Keratinocyte (primary cell): ENCODE results near the gene SDK1. TPM values are rescaled to one million over a fixed set of nuclear protein-coding genes. Genes with fewer than 3 reads are reported as not detected.

ENCODE experiments used
- DNase-seq: peaks from one replicate; pipeline ENCODE4 v3.0.0-alpha.2; 2011; ENCODE audit warnings: low read depth, missing footprints, low spot score
- FAIRE-seq: peaks from 2 replicates; lab custom pipeline; 2011; peaks lifted over from hg19 to GRCh38; lab: Jason Lieb, UNC
- H2AFZ ChIP-seq: 2 replicates; pipeline ENCODE4 v1.6.0; 2012; ENCODE audit warnings: low read length, control low read depth, inconsistent platforms; ENCODE audit not compliant: control insufficient read depth
- H3K27ac ChIP-seq: 2 replicates; pipeline ENCODE4 v1.5.1; 2011; ENCODE audit warnings: low read length; ENCODE audit not compliant: control insufficient read depth, insufficient read depth
- H3K27me3 ChIP-seq: 3 replicates; pipeline ENCODE4 v1.6.0; 2011; ENCODE audit warnings: low read length; ENCODE audit not compliant: control insufficient read depth, insufficient read depth; ENCODE audit errors: extremely low read depth
- H3K36me3 ChIP-seq, 2 experiments: 2 replicates in 1 of 2; 3 replicates in 1 of 2; pipeline ENCODE4 v1.5.1; 2011; ENCODE audit warnings: low read length in 2 of 2, mild to moderate bottlenecking in 1 of 2; ENCODE audit not compliant: control insufficient read depth in 2 of 2, insufficient read depth in 2 of 2; ENCODE audit errors: extremely low read depth in 1 of 2
- H3K4me1 ChIP-seq: 3 replicates; pipeline ENCODE4 v1.5.1; 2011; ENCODE audit warnings: low read length; ENCODE audit not compliant: control insufficient read depth, insufficient read depth; ENCODE audit errors: extremely low read depth
- H3K4me2 ChIP-seq: 3 replicates; pipeline ENCODE4 v1.6.0; 2011; ENCODE audit warnings: low read depth, low read length; ENCODE audit not compliant: control insufficient read depth, insufficient read depth; ENCODE audit errors: extremely low read depth
- H3K4me3 ChIP-seq, 3 experiments: fragments of 200-600 bp in 1 of 3; sonication (generic) in 1 of 3; 2 replicates in 2 of 3; 3 replicates in 1 of 3; pipeline ENCODE4 v1.5.1; 2011 to 2016; ENCODE audit warnings: low read length in 3 of 3, mild to moderate bottlenecking in 3 of 3, control low read depth in 2 of 3, inconsistent platforms in 1 of 3, low read depth in 1 of 3, mixed read lengths in 1 of 3, mixed run types in 1 of 3, moderate library complexity in 1 of 3; ENCODE audit not compliant: control insufficient read depth in 2 of 3, insufficient read depth in 2 of 3; ENCODE audit errors: extremely low read depth in 1 of 3
- H3K79me2 ChIP-seq: 2 replicates; pipeline ENCODE4 v1.6.0; 2012; ENCODE audit warnings: low read length; ENCODE audit not compliant: control insufficient read depth, insufficient read depth
- H3K9ac ChIP-seq: 3 replicates; pipeline ENCODE4 v1.6.0; 2011; ENCODE audit warnings: low read length; ENCODE audit not compliant: control insufficient read depth, insufficient read depth; ENCODE audit errors: extremely low read depth
- H3K9me1 ChIP-seq: 3 replicates; pipeline ENCODE4 v1.6.0; 2011; ENCODE audit warnings: low read length; ENCODE audit not compliant: control insufficient read depth, insufficient read depth; ENCODE audit errors: extremely low read depth
- H3K9me3 ChIP-seq: 2 replicates; pipeline ENCODE4 v1.5.1; 2012; ENCODE audit warnings: low read depth, low read length; ENCODE audit not compliant: control insufficient read depth
- H4K20me1 ChIP-seq: 3 replicates; pipeline ENCODE4 v1.6.0; 2011; ENCODE audit warnings: low read length; ENCODE audit not compliant: control insufficient read depth, insufficient read depth; ENCODE audit errors: extremely low read depth
- EZH2 ChIP-seq: IDR thresholded peaks from one replicate; pipeline ENCODE4 v1.6.1; 2012; ENCODE audit warnings: inconsistent platforms, mild to moderate bottlenecking, low read length, moderate library complexity
- dilution Hi-C: fragments of 300-500 bp; cut with MboI; formaldehyde crosslinking; loops from one replicate; pipeline ENCODE4 v1.7.0; 2020; ENCODE audit warnings: low sequenced_read_pairs; ENCODE audit not compliant: extremely low pct_ligation_motif_present
- polyA plus RNA-seq, 5 experiments: library from polyadenylated mRNA; depleted of rRNA in 3 of 5; stranded (reverse) in 3 of 5; stranded (forward) in 1 of 5; unstranded in 1 of 5; fragments of >200 nt; gene quantifications; 1 replicate in 1 of 5; 2 replicates in 3 of 5; 3 replicates in 1 of 5; pipeline versions ENCODE4 v1.2.1 to v1.2.3, GENCODE V29; 2011 to 2012; ENCODE audit warnings: missing spikeins in 2 of 5, low read depth in 1 of 5, low replicate concordance in 1 of 5
- TF ChIP-seq, protein P1 (sequence below), 3 experiments: IDR thresholded peaks in 1 of 3; conservative IDR thresholded peaks in 1 of 3; optimal IDR thresholded peaks in 1 of 3; 2 replicates in 2 of 3; 3 replicates in 1 of 3; pipeline versions ENCODE3 to v1.5.1; 2011; ENCODE audit warnings: low read length in 3 of 3, mild to moderate bottlenecking in 3 of 3, moderate library complexity in 2 of 3, control low read depth in 1 of 3, inconsistent platforms in 1 of 3; ENCODE audit not compliant: insufficient read depth in 2 of 3; ENCODE audit errors: extremely low read depth in 1 of 3

The SDK1 gene
- polyA plus RNA-seq, 1 donor (not counting 4 experiments of a cell fraction or from before 2014, with no cell fraction given), result 0.66 TPM

DNA sequence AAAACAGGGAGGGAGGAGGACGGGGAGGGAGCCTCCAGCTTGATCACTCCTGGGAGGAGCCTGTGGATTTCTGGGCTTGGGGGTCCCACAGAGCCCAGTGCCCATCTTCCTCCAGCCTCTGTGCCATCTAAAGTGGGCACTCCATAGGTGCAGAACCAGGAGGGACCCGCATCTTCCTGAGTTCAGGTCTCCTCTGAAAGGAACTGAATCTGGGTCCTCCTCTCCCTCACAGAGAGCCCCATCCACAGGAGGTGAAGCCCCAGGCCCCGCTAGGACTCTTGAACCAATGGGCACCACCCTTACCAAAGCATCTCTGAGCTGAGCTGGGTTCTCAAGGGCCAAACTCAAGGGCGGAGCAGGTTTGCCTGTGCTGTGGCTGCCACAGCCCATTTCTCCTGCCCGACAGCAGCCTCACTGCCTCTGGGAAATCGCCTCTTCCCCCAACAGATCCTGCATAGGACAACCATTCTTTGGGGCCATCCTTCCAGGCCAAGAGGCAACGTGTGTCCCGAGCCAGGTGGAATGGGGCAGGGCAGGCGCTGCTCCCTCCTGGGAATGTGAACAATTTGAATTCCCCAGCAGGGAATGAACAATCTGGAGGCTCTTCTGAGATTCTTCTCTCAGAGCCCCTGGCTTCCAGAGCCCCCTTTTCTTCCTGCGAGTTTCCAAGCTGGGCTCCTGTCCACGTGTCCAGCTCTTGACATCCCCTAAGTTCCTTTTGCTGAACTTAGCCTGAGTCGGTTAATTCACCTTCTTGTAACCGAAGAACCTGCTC lies 970.1 kb downstream of the SDK1 start:
- DNase-seq (no peak), FAIRE-seq (no peak)
- Histone ChIP-seq H3K4me2 (no peak overlapping the region), H4K20me1 (no peaks in the 10 kb centered on the region), H3K4me1 (no peaks in the 10 kb centered on the region), H3K79me2 (no peaks in the 10 kb centered on the region), H3K36me3 (no peaks in the 10 kb centered on the region), H3K9me1 (no peaks in the 10 kb centered on the region), H3K27me3 (peaks cover 5% of the 10 kb centered on the region), H3K9me3 (no peaks in the 10 kb centered on the region), H3K4me3 (no peak overlapping the region), H3K27ac (no peak overlapping the region), H2AFZ (no peak overlapping the region), H3K9ac (no peak overlapping the region)
- dilution Hi-C loops, result no loop called here
- no peak for TF ChIP-seq EZH2
- TF ChIP-seq, protein P1, sequence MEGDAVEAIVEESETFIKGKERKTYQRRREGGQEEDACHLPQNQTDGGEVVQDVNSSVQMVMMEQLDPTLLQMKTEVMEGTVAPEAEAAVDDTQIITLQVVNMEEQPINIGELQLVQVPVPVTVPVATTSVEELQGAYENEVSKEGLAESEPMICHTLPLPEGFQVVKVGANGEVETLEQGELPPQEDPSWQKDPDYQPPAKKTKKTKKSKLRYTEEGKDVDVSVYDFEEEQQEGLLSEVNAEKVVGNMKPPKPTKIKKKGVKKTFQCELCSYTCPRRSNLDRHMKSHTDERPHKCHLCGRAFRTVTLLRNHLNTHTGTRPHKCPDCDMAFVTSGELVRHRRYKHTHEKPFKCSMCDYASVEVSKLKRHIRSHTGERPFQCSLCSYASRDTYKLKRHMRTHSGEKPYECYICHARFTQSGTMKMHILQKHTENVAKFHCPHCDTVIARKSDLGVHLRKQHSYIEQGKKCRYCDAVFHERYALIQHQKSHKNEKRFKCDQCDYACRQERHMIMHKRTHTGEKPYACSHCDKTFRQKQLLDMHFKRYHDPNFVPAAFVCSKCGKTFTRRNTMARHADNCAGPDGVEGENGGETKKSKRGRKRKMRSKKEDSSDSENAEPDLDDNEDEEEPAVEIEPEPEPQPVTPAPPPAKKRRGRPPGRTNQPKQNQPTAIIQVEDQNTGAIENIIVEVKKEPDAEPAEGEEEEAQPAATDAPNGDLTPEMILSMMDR (optimal IDR thresholded peaks at IDR 0.05 in 1 of 3, IDR thresholded peaks at IDR 0.05 in 1 of 3, conservative IDR thresholded peaks at IDR 0.05 in 1 of 3; ENCODE audit: extremely low read depth in 1 of 3, insufficient read depth in 2 of 3, low read length in 3 of 3), result no peak

DNA sequence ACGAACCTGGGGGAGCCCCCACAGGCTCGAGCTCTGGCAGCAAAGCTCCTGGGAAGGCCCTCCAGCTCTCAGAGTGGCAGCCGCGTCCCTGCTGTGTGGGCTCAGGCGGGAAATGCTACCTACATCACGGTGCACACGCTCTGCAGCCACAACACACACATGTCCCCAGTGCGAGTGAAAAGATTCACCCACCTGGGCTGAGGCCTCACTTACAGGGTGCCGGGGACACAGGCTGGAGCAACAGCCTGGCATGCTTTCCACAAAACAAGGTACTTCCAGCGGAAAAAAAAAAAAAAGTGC lies 970.6 kb downstream of the SDK1 start:
- dilution Hi-C loops, result no loop called here
- Histone ChIP-seq H3K9me1 (no peaks in the 10 kb centered on the region), H3K27me3 (peaks cover 2% of the 10 kb centered on the region)

More for the DNA sequence above, 970.6 kb downstream of the SDK1 start:
- TF ChIP-seq, protein P1 (optimal IDR thresholded peaks at IDR 0.05 in 1 of 3, IDR thresholded peaks at IDR 0.05 in 1 of 3, conservative IDR thresholded peaks at IDR 0.05 in 1 of 3; ENCODE audit: extremely low read depth in 1 of 3, insufficient read depth in 2 of 3, low read length in 3 of 3), result no peak
- TF ChIP-seq EZH2, result no peak
- Histone ChIP-seq H3K4me1 (no peaks in the 10 kb centered on the region), H2AFZ (no peak overlapping the region), H3K9ac (no peak overlapping the region), H3K9me3 (no peaks in the 10 kb centered on the region), H3K4me2 (no peak overlapping the region), H4K20me1 (no peaks in the 10 kb centered on the region), H3K4me3 (no peak overlapping the region), H3K79me2 (no peaks in the 10 kb centered on the region), H3K36me3 (no peaks in the 10 kb centered on the region), H3K27ac (no peak overlapping the region)
- FAIRE-seq, result no peak
- no peak for DNase-seq
